HG03342 (cell line): ENCODE results near the gene FAR2.
A peak's percentile ranks its signal among the peaks of the same experiment; 100 is the strongest.
"Not testable (repeated sequence)": the region's sequence is repeated elsewhere in the genome, so short reads cannot be mapped to it uniquely, and the experiment has no call there.

ENCODE experiments used
- ATAC-seq: cut with Tn5 transposase; IDR thresholded peaks from one replicate; pipeline ENCODE4 v1.9.1; 2021; ENCODE audit warnings: mild to moderate bottlenecking, moderate library complexity; ENCODE audit not compliant: unreplicated experiment

Gene FAR2

DNA sequence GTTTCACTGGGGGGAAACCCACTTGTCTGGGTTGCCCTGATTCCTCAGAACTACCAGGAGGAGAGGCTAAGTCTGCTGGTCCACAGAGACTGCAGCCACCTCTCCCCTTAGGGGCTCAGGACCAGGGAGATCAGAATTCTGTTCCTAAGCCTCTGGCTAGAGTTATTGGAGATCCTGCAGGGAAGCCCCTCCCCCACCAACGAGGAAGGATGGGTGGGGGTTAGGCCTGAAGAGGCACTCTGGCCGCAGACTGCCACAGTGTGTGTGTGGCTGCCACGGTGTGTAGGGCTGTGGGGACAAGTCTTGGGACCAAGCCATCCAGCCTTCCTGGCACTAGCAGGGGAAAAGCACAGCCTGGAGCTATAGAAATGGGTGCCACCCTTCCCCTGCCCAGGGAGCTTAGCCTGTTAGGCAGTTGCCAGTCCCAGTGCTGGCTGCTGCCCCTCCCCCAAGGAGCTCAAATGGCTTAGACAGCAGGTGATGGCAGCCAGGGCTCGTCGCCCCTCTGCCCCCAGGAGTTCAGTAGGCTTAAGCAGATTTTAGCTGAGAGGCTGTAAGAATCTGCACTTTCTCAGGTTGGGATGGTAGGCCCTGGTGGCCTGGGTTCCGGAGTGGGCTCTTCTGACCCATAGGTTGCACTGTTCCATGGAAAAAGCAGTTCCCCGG lies 124.2 kb downstream of the FAR2 start:
- no peak for ATAC-seq

DNA sequence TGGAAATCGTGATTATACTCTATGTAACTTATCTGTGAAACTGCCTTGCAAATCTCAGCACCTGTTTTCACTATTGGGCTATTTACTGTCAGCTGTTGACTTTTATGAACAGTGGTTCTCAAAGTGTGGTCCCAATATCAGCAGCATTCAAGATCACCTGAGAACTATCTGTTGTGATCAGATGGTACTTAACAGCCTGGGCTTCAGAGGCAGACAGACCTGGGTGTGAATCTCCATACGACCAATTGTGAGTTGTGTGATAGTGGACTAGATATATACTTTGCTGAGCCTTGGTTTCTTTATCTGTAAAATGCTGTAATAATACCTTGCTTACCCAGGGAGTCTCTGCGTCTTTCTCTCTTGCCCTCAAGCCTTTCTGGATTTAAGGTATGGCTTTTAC lies 126.8 kb downstream of the FAR2 start:
- no peak for ATAC-seq

DNA sequence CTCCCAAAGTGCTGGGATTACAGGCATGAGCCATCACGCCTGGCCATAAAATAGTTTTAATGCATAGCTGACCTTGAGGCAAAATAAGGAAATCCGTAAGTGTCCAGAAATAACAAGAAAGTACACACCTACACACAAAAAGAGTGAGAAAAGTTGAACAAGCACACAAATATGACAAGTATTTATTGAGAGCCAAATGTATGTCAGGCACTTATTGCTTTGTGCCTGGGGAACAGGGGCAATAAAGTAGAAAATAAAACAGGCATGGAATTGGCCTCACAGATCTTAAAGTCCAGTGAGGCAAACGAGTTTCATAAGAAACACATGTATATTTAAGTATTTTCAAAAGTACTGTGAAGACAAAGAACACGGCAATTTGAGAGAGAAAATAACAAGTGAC lies 128.2 kb downstream of the FAR2 start:
- ATAC-seq = no peak

DNA sequence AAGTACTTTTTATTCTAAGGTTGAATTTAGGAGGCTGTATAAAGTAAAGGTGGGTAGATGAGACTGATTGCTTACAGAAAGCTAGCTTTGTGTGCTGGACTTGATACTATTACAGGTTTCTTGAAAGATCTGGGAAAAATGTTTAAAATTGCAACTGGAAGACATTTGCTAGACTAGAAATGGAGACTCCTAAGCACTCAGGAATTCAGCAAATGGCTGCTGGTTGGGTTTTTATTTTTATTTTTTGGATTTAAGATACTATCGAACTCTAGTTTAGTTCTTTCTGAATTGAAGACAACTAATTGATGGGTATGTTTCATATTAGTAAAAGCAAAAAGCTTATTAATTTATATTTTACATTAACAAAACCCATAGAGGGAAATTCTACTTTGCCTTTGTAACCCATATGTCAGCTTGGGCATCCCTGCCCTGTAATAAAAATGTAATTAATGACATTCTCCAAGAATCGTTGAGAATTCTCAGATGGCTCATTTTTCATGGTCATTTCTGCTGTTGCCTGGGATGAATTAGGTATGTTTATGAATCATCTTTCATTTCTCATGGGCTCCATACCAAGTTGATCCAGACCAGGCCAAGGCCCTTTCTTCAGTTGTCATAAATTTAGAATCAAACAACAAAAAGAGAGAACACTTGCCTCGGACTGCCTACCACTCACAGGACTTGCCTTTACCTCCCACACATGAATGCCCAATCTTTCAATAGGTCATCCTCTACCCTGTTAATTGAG lies 129.8 kb downstream of the FAR2 start:
- no peak for ATAC-seq

DNA sequence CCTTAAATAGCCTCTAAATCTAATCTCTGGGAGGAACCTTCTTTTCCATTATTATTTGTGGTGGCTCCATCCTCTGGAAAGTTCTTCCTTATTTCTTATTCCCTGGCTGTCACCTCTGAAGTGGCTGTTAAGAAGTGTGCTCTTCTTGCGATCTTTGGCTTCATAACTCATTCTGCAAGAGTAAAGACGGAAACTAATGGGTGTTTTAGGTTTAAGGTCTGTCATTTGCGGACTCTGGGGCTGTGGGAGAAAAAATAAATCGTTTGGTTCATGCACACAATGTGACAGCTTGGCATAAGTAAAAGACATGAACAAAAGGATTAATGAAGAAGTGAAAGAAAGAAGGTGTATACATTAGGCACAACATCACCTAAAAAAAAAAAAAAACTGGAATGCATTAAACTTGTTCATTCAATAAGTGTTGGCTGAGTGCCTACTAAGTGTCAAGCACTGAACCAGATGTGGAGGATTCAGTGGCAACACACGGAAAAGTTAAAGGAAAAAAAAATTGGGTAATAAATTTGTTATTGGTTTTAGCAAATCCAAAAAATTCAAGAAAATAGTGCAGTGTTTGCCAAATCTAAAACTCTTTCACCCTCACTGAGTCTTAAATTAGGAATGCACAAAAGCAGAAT lies 132.4 kb downstream of the FAR2 start:
- ATAC-seq = no peak

DNA sequence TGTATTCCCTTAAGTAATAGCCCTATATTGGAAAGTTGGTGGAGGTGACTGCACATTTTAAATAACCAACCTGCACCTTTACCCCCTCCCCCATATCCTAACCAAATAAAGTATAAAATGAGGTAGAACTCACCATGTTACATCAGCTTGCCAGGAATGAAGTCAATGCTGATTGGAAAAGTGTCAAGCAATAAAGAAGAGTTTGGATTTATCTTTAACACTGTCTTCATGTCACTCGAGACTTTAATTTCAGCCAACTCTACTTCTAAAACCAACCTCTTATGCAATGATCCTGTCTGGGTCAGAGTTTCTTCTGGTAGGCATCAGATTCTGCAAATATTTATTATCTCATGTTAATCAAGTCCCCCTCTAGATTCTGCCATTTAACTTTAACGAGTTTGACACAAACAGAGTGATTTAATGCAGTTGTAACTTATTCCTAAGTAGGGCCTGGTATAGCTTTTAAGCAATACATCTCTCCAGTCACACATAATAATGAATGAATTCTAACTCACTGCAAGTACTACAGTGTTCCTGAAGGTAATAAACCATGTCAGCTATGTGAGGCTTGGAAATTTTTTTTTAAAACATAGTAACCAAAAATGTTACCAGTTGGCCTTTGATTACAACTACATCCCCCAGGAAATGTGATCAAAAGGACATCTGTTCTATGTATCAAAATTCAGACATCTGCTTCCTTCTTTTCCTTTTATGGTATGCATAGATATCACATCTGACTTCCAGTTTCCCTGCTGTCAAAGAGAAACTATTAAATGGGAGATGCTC lies 133.1 kb downstream of the FAR2 start:
- no peak for ATAC-seq

DNA sequence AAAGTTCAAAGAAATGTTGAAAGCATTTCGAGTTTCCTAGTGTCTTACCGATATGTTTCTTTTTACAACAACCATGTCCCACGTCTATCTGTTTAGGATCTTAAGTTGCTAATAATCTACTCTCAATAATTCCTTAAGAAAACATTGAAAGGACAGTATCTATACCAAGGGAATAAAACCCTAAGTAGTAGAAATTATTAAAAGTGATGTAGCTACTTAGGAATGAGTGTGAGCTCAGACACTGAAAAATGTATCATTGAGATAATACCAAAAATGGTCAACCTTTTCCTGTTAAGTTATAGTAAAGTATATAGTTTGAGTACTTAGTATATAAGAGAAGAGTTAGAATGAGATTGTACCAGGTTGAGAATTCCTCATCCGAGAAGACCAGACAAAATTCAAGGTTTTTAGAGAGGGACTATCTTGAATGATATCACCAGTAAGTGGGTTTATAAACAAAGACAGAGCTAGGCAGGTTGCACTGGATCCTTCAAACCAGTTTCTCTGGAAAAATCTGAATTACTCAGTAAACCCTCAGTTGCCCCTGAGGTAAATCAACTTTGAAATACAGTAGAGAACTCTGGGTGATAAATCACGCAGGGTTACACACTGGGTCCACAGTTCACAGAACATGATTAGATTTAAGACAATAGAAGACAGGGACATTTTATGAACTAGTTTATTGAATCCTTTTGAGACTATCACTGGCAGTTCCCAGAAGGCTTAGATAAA lies 135.1 kb downstream of the FAR2 start:
- ATAC-seq = no peak

DNA sequence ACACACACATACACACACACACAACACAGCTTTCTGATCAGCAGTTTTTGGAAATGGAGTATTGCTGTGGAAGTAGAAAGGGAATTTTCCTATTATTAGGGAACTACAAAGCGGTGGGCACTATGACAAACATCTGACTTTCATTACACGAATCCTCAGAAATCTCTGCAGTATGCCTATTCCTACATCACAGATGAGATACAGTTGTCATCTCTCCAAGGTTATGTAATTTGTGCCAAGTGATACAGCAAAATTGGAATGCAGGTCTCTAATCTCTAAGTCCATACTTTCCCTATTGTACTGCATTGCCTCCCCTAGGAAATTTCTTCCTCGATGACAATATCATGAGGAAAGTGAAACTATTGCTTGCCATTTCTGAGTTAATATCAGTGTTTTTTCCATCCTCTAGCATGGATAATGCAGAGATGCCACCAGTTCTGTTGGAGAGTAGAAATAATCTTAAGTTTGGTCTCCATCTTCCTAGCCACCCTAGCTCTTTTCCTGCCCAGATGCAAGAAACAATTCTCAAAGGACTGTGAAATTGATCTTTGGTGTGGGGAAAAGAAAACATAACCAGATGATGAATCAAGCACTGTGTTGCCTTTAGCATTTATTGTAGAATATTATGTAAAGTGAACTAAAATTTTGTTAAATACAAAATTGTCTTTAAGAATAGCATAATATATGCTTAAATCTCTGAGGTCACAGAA lies 137.2 kb downstream of the FAR2 start:
- no peak for ATAC-seq

DNA sequence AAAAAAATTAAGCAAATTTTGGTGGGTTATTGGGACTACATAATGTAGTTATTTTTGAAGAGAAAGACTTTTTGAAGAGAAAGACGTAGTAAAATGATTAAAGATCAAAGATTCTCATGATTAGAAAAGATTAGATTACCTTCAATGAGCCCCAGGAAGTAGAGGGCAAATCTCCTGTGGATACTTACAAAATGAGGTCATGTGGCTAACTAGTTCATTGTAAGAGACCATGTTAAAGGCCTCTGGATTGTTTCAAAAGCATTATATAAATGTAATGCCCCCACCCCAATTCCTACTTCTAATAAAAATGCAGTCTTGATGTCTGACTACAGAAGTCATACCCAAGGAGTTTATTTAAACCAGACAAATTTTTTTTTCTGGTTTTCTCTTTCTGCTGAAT lies 138.5 kb downstream of the FAR2 start:
- ATAC-seq = no peak

DNA sequence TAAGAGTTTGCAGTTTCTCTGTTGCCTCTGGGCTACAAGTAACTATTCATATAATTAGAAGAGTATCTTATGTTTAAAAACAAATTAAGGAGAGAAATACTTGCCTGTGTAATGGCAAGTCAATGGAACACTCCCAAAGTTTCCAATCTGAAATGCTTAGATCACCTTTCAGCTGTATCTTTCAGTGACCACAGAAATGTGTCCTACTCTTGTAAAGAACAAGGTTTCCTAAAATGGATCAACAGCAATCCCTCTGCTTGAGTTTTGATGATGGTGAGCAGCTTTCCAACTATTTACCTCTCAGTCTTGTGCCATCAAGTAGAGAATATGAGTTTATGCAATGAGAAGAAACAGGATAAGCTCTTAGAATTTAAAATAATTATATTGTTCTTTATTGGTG lies 139.0 kb downstream of the FAR2 start:
- ATAC-seq = no peak

DNA sequence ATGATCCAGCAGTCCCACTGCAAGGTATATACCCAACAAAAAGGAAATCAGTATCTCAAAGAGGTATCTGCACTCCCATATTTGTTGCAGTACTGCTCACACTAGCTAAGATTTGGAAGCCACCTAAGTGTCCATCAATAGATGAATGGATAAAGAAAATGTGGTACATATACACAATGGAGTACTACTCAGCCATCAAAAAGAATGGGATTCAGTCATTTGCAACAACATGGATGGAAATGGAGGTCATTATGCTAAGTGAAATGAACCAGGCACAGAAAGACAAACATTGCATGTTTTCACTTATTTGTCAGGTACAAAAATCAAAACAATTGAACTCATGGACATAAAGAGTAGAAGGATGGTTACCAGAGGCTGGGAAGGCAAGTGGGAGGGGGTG lies 141.4 kb downstream of the FAR2 start:
- ATAC-seq = not testable (repeated sequence)

DNA sequence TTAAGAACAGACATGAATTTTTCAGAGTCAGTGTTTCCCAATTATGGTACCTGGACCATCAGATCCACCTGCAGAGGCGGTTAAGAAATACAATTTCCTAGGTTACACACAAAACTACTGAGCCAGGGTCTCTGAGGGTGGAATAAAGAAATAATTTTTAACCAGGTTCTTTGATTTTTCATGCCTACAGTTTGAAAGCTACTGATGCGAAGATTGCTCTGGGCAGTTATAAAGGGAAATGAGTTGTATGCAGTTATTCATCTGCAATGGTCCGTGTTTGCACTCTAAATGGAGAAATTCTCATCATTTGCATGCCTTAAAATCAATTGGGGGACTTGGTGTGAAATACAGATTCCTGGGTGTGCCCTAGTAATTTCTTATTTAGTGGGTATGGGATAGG lies 142.1 kb downstream of the FAR2 start:
- ATAC-seq = no peak

DNA sequence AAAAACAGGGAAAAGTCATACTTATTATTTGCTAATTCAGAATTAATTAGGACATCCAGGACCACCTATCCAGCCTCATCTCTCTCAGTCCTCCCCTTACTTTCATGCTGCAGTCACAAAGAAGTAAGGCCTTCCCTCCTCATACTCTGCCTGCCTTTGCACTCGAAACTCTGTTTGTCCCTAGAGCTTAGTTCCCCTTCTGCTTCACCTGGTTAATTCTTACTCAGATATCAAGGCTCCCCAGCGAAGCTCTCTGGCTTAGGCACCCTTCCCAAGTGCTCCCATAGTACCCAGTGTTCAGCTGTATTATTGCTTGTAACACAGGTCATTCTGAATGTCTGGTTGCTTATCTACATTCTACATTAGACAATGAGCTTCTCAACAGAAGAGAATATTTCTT lies 150.6 kb downstream of the FAR2 start:
- peak; percentile 68 for ATAC-seq

DNA sequence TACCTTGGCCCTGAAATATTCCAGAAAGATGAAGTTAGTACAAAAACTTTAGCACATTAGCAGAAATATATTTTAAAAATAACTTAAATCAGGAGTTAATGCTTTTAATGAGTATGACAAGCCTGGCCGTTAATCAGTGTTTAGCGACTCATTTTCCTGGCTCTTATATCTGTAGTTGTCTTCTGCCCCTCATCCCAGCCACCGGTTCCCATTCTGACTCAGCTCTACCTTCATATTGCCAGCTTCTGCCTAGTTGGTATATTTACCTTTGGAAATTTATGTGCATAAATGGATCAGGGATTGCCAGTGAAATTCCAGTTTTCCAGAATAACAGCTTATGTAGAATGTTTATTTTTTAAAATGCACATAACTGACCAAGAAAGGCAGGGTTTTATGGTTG lies 152.0 kb downstream of the FAR2 start:
- no peak for ATAC-seq

DNA sequence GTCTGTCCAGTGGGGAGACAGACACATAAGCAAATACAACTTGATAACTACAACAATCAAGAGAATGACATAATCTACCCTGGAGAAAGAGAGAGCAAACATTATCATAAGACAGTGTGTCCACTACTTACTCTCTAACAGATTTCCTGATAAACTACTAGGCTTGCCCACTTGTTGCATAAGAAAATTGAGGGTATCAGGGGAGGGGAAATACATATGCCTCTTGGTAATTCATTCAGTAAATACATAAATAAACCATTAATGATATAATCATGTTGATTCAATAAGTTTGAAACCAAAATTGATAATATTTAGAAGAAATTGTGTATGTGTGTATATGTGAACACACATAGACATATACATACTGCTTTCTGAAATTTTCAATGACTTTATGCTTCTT lies 155.3 kb downstream of the FAR2 start:
- ATAC-seq = no peak

DNA sequence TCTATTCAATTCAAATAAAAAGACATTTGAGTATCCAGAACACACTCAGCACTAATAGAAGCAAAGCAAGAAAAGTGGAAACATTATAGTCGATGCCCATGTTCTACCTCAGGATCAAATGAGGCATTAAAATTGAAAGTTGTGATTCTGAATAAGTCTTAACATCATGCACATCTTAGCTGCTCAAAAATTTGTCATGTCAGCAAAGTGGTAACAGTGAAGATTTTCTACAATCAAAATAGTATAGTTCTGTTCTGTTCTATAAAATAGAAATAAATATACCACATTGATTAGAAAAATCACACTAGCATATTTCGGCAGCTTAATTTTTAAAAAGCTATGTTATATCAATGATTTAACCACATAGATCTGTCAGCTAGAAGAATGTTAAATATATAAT lies 157.2 kb downstream of the FAR2 start:
- ATAC-seq = no peak

DNA sequence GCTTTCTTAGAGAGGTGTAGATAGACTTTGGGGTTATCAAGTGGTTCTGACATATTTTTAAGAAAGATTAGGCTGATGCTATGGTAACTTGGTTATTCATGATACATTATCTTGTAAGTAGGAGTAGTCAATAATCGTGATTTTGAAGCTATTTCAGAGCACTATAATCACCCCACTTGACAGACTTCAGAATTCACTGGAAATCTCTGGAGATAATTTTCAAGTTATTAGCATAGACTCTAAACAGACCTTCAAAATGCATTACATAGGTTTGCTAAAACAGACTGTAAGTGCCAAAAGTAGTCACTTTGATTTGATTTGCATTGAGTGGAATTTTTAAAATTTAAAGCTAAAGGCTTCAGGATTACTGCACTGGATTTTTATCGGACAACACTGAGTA lies 157.6 kb downstream of the FAR2 start:
- ATAC-seq = no peak

DNA sequence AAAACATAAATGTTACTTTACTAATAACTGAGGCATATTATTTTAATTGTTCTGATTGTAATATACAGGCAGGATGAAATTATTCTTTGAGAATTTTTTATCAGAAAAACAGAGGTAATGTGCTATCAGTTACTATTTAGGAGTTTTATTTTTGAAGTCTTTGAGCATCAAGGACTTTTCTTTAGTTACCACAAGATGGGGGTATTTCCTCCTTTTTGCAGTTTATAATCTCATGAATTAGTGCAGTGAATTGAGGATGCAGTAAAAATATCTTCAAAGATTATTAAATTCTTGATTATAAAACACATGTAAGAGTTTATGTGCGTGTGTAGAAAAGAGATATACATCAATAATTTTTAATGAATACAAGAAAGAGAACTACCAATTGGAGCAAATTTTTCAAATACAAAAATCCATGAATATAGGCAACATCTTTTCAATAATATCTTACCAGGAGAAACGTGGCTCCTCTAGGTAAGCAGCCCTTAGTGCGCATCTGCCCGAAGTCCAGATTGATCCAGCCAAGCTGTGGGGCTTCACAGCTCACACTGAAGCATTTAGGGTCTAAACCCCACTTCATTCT lies 160.3 kb downstream of the FAR2 start:
- ATAC-seq = no peak

DNA sequence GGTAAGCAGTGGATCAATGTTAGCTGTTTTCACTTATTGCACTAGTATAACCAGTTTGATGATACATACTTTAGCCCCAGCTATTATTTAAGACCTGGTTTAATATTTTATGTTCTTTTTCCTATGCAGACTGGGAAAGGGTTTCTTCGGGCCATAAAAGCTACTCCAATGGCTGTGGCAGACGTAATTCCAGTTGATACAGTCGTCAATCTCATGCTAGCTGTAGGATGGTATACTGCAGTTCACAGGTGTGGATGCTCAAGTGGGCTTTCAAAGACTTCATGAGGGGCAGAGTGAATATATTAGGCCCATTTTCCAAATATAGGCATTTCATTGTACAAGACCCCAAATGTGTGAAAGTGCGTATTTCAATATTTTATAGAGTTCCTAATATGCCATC lies 161.8 kb downstream of the FAR2 start:
- ATAC-seq = no peak

DNA sequence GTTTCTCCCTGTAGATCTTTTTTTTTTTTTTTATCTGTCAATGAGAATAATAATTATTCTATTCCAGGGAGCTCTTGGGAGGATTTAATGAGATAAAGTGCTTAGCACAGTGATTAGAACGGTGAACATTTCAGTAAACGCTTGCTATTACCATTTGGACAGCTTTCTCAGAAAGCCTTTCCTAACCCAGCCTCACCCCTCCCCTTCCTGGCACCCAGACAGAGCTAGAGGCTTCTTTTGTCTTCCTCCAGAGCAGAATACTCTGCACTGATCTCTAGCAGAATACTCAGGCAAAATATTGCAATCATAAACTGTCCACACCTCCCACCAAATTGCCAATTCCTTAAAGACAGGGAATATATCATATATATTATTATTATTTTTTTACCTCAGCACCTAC lies 165.3 kb downstream of the FAR2 start:
- no peak for ATAC-seq
